CD4-positive, alpha-beta T cell treated with Interleukin-17A for 1 hour (primary cell): ENCODE measurements around the gene NUDT22.
A peak's percentile ranks its signal among the peaks of the same experiment; 100 is the strongest.

Experiments
- DNase-seq: peaks from one replicate; pipeline ENCODE4 v3.0.0-alpha.2; 2020

NUDT22 gene

DNA sequence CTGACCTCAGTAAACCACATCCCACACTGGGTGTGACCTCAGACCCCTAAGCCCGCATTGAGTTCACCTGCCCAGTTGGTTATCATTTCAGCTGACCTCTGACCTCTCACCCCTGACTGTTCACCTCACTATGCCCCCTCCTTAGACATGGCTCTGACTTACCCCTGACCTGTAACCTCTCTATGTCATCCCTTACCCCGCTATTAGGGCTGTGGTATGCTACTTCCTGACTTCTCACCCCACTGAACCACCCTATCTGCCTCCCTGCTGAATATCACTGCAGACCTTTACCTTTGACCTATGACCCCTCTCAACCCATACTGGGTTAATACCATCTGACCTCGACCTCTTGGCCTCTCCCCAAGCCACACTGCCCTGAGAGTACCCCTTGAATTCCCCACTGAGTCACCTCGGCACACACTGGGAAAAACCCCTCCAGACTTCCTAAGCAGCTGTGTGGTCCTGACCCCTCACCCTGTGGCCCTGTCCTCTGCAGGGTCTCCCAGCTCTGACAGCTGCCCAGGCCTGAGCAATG, 33.5 kb downstream of the NUDT22 start:
- no peak for DNase-seq

DNA sequence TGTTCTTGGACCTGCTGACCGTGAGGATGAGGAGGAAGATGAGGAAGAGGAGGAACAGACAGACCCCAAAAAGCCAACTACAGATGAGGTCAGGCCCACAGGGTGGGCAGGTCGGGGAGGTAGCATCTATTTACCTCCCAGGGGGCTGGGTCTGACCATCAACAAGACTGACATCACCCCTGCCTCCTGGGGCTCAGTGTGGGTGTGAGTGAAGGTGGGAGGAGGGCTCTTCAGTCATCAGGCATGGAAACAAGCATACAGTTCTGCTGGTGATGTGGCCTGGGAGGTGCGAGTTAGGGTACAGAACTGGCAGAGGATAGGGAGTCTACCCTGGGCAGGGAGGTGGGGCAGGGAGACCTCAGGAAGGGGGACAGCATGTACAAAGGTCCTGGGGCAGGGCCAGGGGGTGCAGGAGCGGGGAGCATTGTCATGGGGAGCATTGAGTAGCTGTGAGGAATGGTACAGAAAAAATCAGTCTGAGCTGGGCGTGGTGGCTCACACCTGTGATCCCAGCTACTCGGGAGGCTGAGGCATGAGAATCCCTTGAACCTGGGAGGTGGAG, 34.2 kb downstream of the NUDT22 start:
- no peak for DNase-seq

DNA sequence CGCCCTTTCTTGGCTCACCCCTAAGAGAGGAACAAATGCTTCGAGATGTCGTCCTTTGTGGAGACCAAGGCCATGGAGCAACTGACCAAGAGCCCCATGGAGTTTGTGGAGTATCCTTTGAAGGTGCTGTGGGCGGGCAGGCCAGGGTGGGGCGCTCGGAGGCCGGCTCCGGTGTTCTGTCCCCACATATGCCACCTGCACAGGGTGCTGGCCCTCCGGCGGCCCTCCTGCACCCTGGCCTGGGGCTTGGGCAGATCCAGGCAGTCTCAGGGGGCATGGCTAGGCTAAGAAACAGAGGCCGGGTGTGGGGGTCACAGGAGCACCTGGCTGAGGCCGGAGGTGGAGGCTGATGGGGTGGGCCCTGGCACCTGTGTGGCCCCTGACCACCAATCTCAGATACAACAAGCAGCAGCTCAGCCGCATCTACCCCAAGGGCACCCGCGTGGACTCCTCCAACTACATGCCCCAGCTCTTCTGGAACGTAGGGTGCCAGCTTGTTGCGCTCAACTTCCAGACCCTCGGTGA, 35.5 kb downstream of the NUDT22 start:
- DNase-seq, result no peak

DNA sequence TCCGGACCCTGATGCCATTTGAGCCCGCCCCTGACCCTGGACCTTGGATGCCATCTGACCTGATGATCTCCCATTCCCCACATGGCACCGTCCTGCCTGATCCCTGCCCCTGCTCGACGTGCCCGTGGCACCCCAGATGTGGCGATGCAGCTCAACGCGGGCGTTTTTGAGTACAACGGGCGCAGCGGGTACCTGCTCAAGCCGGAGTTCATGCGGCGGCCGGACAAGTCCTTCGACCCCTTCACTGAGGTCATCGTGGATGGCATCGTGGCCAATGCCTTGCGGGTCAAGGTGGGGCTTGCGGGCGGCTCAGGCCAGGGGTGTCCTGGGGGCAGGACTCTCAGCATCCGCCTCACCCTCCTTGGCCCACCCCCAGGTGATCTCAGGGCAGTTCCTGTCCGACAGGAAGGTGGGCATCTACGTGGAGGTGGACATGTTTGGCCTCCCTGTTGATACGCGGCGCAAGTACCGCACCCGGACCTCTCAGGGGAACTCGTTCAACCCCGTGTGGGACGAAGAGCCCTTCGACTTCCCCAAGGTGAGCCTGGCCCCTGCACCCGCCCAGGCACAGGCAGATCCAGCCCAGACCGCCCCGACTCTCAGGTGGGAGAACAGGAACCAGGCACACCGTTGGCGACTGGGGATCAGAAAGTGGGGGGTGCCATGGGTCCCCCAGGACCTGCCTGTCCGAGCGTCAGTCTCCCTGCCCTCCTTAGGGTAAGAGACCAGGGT, 36.4 kb downstream of the NUDT22 start:
- no peak for DNase-seq

DNA sequence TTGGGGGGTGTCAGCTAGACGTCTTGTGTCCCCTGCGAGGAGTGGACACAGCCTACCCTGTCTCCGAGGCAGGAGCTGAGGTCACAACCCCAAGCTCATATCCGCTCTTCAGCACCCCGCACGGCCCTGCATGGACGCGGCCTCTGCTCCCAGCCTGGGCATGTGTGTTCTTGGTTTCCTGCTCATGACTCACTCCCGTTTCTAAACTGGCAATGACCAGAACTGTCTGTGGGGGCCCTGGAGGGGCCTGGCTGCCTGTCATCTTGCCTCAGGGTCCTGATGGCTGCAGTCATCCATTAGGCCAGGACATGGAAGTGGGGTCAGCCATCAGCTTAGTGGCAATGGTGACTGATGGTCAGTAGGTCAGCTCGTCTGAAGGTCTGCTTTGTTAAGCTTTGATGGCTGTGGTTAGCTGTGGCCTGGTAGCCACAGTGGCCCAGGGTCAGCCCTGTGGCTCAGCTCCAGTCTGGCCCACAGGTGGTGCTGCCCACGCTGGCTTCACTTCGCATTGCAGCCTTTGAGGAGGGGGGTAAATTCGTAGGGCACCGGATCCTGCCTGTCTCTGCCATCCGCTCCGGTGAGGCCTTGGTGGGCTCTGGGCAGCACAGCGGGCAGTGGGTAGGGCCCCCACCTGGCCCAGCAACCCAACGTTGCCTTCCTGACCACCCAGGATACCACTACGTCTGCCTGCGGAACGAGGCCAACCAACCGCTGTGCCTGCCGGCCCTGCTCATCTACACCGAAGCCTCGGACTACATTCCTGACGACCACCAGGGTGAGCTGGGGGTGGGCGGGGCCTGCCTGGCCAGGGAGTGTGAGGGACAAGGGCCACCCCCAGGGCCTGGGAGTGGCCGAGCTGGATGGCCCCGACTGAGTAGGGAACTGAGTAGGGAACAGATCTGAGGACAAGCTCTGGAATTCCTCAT, 37.2 kb downstream of the NUDT22 start:
- no peak for DNase-seq

DNA sequence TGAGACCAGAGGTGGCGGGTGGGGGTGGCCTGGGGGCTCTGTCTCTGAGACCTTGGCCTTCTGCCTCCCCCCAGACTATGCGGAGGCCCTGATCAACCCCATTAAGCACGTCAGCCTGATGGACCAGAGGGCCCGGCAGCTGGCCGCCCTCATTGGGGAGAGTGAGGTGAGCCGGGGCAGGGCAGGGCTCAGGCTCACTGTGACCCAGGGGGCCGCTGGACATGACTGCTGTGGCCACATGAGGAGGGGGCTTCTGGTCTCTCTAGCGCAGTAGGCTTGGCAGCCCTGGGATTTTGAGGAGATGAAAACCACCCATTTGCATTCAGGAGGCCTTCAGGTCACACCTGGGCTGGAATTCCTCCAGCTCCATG, 37.9 kb downstream of the NUDT22 start:
- DNase-seq, result no peak

DNA sequence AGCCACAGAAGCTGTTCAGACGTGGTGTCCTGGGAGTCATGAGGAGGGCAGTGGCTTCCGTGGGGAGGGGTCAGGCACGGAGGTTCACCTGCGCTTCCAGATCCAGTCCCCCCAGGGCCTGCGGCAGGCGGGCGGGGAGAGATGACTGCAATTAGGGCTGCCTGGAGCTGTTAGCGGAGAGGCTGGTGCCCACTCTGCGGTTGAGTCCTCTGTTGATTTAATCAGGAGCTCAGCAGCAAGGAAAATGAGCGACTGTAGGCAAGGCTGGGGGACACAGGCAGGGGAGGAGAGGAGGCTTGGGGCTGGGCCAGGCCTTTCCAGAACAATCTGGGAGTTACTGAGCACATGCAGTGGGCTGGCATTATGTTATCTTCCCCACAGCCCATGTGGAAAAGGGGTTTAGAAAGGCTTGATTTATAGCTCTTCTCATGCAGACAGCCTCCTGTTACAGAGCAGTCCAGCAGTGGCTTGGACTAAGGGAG, 38.3 kb downstream of the NUDT22 start:
- no peak for DNase-seq

DNA sequence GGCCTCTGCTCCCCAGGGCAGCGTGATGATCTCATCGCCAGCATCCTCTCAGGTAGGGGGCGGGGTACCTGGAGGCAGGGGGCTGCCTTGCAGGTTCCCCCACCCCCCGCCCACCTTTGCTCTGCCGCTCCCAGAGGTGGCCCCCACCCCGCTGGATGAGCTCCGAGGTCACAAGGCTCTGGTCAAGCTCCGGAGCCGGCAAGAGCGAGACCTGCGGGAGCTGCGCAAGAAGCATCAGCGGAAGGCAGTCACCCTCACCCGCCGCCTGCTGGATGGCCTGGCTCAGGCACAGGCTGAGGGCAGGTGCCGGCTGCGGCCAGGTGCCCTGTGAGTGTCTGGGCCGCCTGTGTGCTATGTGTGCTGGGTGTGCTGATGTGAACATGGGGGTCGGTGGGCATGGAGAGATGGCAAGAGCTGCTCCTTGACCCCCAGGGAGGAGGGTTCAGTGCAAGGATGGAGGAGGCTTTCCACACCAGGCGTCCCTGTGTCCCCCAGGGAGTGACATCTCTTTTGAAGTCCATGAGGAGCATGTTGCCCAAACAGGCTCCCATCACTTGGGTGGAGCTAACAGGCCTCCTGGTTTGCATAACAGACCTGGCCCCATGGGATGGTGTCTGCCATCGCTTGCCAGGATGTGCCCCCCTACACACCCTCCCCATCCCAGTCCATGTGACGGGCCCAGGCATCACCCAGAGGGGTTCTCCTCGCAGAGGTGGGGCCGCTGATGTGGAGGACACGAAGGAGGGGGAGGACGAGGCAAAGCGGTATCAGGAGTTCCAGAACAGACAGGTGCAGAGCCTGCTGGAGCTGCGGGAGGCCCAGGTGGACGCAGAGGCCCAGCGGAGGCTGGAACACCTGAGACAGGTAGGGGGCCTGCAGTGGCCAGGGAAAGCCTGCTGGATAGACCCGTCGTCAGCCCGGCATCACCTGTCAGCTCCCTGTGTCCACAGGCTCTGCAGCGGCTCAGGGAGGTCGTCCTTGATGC, 39.4 kb downstream of the NUDT22 start:
- no peak for DNase-seq

DNA sequence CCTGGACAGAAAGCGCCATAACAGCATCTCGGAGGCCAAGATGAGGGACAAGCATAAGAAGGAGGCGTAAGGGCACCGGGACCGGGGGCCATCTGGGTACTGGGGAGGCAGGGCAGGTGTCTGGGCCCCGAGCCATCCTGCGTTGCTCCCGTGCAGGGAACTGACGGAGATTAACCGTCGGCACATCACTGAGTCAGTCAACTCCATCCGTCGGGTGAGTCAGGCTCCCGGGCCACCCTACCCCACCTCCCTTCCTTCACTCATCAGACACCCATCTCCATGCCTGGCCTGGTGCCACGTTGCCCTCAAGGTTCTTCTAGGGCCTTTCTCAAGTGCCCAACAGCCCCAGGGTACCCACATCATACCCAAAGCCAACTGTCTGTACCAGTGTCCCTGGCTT, 40.3 kb downstream of the NUDT22 start:
- DNase-seq, result no peak

DNA sequence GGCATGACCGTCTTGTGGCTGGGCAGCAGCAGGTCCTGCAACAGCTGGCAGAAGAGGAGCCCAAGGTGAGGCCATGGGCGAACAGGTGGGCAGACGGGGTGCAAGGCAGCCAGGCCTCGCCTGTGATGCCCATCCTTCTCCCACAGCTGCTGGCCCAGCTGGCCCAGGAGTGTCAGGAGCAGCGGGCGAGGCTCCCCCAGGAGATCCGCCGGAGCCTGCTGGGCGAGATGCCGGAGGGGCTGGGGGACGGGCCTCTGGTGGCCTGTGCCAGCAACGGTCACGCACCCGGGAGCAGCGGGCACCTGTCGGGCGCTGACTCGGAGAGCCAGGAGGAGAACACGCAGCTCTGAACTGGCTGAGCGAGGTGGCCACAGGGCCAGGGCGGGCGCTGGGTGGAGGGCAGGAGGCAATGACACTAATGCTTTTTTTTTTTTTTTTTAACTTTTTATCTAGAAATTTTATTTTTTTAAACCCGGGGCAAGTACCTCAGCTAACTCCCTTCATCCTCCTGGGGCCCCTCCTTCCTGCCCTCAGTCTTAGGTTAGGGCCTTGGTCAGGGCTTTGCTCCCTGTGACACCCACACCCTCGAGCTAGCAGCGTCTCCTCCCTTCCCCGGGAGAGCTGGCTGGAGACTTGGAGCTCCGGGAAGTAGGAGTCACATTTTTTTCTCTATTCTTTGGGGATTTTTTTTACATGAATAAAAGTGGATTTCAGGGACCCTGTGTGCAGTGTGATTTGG, 41.3 kb downstream of the NUDT22 start:
- no peak for DNase-seq

DNA sequence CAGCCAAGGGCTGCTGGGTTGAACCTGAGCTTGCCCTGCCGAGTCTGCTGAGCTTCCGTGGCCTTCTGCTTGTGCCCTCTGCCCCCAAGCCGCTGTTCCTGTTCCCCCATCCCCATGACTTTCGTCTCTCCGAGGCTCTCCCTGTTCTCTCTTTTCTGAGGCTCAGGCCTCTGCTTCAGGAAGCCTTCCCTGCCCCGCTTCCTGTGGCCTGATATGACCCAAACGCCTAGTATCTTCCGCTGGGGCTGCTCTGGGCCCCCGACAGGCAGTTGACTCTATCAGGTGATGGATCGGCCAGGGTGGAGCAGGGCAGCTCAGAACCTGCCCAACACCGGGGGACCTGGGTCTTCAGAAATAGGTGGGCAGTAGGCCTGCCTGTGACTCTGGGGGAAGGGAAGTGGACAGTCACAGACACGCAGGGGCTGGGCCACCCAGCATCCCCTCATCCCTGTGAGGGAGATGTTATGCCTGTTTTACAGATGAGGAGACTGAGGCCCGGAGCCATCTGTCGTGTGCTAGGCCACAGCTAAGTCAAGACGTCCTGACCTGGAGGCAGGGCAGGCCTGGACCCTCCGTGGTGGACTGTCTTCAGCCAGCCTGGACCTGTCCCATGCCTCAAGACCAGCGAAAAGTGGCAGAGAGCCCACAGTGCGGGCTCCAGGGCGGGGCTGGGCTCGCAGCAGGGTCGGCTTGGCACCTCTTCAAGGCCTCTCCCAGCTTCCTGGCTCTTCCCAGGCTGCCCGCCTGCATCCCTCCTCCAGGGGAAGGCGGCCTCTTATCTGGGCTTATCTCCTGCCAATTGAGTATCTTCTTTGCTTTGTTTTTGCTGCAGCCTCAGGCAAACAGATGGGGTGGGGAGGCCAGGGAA, 42.2 kb downstream of the NUDT22 start:
- DNase-seq, result no peak

DNA sequence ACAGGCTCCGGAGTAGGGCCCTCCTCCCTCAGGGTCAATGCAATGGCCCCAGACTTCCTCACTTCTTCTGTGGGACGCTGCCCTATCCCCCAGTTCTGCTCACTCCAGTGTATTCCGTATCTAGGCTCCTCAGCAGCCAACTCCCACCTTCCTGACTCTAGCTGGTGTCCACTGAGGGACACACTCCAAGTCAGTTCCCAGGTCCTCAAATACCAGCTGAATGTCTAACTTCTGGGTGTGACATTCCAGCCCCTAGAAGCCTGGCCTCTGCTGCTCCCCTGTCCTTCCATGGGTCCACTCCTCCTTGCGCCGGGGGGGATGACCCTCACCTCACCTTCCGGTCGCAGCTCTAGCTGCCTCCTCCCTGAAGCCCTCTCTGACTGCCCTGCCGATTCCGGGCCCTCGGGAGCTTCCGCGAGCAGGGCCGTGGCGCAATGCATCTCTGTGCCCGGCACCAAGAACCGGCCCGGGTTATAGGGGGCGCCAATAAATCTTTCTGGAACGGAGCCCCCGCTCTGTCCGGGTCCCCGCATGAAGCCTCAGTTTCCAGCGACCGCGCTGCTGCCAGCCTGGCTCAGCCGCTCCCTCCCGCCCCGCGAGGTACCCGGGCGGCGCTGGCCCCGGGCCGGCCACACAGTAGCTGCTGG, 42.9 kb downstream of the NUDT22 start:
- DNase-seq, result peak; percentile 42

DNA sequence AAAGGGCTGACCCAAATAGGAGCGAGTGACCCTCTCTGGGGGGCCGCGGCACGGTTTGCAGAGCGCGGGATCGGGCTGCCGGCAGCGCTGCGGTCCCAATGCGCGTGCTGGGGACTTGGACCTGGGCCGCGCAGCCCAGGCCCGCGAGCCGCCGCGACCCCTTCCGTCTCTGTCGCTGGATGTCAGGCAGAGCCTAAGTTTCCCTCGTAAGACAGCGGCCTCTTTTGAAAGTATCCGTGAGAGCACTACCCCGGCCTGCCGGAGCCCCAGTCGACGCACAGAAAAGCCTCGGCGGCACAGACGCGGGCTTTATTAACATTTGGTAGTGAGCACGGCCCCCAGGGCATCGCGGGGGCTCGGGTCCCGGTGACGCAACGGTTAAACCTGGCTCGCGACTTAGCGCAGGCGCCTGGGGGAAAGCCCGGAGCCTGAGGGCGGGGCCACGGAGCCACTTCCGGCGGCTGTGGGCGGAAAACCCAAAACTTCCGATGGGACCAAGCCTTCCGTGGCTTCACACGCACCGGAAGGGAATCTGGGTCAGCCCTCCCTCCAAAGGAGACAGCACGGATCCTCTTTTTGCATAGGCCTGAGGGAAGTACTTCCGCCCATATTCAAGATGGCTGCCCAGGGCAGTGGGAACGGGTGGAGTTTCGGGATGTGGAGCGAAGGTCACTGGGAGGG, 43.6 kb downstream of the NUDT22 start:
- peak; percentile 98 for DNase-seq

DNA sequence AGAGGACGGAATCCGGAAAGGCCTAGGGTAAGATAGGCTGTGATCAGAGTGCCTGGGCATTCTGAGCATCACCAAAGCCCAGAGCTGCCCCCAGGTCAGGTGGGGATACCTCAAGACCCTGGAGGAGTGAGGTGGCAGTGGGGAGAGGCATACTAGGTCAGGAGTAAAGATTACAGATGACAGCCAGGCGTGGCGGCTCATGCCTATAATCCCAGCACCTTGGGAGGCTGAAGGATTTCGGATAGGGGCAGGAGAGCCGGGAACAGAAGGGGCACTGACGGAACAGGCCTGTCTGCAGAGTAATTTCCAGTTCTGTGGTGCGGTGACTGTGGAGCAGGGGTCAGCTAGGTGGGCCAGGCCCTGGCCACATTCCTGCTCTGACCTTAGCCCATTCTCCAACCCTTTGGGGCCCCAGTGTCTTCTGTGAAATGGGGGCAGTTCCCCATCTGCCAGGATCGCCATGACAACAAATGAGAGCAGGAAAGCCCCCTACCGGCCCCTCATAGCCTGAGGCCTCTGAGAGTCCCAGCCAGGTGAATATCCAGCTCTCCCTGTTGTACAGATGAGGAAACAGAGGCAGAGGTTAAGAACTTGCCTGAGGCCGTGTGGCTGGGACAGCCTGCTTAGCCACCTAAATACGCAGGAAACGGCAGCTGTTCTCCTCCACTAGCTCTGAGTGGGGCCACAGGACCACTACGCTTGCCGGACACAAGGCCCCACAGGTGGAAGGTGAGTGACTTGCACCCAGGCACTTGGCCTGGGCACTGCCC, 49.1 kb downstream of the NUDT22 start:
- DNase-seq, result no peak

DNA sequence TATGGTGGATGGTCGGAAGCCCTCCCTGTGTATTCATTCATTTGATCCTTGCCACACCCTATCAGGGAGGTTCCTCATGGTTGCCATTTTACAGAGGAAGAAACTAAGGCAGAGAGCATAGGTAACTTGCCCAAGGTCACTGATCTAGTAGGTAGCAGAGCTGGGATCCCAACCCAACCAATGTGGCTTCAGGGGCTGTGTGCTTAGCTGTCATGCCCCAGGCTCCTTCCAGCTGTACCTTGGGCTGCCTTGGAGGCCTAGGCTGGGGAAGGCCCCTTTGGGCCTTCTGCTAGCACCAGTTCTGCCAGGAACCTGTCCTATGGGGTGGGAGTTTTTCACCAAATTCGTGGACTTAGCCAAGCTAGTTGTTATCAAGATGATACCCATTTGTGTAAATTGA, 49.8 kb downstream of the NUDT22 start:
- no peak for DNase-seq

DNA sequence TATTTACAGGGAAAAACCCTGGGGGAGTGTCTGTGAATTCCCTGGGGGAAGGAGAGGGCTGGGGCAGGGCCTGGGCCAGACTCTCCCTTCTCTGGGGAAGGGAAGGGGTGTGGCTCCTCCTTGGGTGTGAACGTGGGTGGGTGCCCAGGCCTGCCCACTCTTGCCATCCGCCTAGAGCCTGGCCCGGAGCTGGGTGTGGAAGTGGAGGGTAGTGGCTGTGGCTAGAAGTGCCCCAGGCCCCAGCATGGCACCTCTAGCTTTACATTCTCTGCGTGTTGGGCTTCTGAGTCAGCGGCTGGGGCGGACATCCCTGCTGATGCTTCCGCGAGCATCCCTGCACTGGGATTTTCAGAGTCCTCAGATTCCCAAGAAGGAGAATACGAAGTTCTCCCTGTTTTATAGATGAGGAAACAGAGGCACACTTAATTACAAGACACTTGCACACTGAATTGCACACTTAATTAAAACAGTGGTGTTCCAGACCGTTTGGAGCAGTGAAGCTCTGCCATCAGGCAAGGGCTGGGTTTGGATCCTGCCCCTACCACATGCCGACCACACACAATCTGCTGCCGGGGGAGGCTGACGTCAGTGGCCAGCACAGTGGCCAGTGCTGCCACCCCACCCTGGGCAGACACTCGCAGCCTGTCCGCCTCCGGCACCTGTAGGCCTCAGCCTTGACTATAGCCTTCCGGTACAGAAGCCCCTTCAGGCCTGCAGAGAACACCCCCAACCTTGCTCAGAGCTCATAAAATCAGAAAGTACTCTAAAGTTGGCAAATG, 50.8 kb downstream of the NUDT22 start:
- no peak for DNase-seq

DNA sequence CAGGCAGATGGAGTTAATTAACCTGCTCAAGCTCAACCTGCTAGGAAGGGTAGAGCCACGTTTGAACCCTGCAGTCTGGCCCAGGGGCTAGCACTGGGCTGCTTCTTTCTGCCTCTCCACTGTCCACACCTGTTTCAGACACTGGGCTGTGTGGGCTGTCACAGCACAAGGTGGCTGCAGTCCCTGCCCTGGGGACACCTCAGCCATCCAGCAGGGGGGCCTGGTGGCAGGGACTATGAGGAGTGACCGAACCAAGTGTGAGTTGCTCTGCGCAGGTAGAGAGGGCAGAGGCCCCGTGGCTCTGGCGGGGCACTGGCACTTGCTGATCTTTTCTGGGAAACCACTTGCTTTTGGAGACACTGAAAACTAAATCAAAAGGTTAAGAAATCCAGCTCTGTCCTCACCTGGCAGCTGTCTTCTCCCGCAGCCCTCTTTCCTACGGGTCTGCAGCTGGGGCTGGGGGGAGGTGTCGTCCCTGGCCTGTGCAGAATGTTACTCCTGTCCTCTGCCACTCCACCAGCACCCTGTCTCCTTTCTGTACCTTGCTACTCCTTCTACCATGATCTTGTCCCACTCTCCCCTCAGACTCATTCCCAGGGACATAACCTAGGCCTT, 52.6 kb downstream of the NUDT22 start:
- DNase-seq, result no peak
